GM12874 (cell line): ENCODE results near the gene FH.

Experiments
- TF ChIP-seq, protein P1 (sequence below): IDR thresholded peaks from 2 replicates; pipeline ENCODE4 v1.5.1; 2011; ENCODE audit warnings: low read depth, mild to moderate bottlenecking, control low read depth, low read length, moderate library complexity; ENCODE audit not compliant: insufficient read depth

The FH gene

DNA sequence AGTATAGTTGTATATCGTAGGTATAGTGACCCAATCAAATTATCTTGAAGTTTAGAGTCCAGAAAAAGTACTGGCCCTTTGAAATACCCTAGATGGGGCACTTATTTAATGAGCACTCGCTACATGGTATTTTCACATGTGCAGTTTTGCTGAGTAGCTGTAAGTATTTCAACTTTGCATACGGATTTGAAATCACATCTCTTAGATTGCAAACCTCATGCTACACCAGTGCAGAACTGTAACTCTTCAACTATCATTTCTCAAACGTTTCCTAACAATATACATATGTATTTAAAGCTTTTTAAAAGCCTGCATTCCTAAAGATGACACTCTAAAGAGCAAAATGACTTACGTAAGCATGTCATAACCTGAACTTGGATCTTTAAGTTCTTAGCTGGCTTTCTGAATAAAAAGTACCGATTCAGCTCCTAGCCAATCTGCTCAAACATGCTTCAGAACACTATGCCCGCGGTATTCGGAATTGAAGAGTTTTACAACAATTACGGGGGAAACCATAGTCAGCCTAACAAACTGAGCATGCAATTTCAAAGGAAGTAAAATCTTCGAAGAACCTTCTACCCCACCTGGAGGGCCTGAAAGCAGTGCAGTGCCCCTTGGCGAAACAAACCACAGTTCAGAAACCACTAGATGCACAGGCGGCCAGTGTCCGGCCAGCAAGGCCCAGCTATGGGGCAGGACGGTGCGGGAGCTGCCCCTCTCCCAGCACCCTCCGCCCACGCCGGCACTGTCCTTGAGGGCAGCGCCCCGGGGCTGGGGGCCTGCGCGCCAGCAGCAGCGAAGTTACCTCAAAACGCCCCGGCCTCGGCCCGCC, 863 bp downstream of the FH start:
- TF ChIP-seq, protein P1, sequence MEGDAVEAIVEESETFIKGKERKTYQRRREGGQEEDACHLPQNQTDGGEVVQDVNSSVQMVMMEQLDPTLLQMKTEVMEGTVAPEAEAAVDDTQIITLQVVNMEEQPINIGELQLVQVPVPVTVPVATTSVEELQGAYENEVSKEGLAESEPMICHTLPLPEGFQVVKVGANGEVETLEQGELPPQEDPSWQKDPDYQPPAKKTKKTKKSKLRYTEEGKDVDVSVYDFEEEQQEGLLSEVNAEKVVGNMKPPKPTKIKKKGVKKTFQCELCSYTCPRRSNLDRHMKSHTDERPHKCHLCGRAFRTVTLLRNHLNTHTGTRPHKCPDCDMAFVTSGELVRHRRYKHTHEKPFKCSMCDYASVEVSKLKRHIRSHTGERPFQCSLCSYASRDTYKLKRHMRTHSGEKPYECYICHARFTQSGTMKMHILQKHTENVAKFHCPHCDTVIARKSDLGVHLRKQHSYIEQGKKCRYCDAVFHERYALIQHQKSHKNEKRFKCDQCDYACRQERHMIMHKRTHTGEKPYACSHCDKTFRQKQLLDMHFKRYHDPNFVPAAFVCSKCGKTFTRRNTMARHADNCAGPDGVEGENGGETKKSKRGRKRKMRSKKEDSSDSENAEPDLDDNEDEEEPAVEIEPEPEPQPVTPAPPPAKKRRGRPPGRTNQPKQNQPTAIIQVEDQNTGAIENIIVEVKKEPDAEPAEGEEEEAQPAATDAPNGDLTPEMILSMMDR = no peak

DNA sequence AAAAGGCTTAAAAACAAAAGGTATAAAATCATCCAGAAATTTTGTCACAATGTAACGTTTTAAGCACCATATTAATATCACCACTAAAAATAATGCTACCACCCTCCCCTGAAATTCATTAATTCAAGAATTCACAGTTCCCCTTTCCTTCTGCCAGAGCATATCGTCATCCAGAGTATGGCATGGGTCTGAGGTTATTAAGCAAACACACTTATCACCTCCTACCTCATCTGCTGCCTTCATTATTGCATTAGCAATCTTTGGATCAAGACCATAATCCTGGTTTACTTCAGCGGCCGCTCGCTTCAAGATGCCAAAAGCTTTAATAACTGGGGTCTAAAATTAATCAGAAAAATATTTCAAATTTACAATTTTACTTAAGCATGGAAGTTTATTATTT, 6.2 kb downstream of the FH start:
- TF ChIP-seq, protein P1 = no peak

DNA sequence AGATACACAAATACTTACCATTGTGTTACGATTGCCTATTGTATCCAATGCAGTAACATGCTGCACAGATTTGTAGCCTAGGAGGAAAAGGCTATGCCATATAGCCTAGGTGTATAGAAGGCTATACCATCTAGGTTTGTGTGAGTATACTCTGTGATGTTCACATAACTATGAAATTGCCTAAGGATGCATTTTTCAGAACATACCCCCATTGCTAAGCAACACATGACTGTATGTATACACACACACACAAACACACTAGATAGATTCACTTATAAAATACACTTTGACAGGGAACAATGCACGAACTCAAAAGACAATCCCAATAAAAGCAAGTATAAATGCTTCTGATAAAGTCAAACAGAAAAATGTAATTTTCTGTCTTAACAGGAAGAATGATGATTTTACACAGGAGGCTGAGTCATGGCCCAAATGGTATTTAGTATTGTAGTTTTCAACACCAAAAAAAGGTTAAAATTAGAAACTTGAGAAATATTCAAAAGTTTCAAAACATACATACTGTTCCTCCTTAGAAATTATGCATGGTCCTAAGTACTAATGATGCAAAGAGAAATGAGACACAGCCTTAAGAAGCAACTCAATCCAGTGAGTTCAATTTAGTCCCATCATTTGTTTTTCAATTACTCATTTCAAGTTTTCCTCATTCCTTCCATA, 12.2 kb downstream of the FH start:
- TF ChIP-seq, protein P1 = no peak

DNA sequence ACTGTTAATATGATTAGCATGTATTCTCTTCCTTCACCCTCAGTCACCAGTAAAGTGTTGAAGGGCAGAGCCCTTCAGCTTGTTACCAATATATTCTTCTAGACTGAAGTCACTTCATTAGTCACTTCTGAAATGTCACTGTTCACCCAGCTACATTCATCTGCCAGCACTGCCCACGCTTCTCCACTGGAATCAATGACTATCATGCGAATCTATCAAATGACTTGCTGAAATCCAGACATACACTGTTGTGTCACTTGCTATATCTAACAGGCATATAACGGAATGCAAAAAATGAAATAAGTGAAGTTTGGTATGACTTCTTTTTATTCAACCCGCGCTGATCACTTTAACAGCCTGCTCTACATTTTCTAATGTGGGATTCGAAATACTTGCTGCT, 16.1 kb downstream of the FH start:
- TF ChIP-seq, protein P1 = no peak

DNA sequence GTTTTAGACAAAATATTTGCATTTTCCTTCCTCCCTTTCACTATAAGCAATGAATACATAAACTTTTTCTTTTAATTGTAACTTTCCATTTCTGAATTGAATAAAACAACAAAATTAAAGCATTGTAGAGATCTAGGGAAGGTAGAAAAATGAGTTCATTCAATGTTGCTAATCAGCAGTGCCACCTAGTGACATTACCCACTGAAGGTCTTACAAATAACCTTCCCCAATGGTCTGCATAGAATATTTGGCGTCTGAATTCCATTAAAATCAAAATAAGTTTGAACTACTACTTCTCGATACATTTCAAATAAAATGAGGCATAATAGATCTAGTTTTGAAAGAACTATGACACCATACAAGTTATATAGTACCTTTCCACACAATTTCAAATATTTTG, 19.6 kb downstream of the FH start:
- TF ChIP-seq, protein P1 = 0 out of 2 replicates have a peak, but pooled peaks have one; percentile 15

DNA sequence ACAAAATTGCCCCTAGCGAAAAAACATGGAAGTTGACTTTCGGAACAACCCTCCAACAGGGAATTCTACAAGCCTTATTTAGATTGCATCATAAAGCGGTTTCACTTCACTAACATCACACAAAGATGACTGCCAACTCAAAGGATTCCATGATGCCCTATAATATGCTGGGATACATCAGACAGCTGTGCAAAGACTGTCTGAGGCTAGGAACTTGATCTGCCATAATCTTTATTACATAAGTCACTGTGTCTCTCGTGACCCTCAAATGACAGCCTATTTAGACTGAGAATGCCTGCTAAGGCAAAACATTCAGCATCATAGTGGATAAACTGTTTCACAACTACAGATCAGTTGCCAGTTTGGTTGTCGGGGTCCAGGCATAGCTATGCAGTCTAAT, 23.8 kb downstream of the FH start:
- TF ChIP-seq, protein P1 = no peak

DNA sequence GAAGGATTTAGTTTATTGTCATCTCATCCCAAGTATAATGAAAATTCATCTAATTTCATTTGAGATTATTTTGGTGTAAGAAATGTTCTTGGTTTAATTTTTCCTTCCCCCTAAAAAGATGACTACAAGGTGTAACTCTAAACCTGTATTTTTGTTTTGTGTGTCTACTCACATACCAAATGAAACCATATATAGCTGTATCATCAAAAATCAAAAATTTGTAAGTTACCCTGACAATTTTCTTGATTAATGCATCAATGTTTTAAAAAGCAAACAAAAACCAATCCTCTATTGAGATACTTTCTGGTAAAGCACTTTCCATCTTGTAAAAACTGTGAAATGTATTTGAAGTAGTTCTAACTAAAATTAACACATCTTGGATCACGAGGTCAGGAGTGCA, 30.8 kb downstream of the FH start:
- TF ChIP-seq, protein P1 = no peak
